HCT116 (cell line): ENCODE measurements around the gene NOC4L. TPM values are rescaled to one million over a fixed set of nuclear protein-coding genes. Genes with fewer than 3 reads are reported as not detected.

ENCODE experiments used
- ATAC-seq: fragments of 200-7000 bp; cut with Tn5 transposase; 2 replicates; pipeline ENCODE4 v1.9.1; 2020; ENCODE audit warnings: mild to moderate bottlenecking, moderate library complexity
- BruUV-seq: library from RNA; stranded (reverse); fragments of 400-500 nt; replicated peaks from 2 replicates; lab custom pipeline; 2021; lab: Mats Ljungman, UMichigan
- CTCF ChIA-PET: fragments of 300-600 bp; sonication (Branson Sonifier 250); formaldehyde crosslinking; loops from one replicate; lab custom pipeline; 2021; ENCODE audit warnings: antibody characterized with exemption; lab: Charles Lee
- POLR2A ChIA-PET: fragments of 300-600, 350-600 bp; sonication (Branson Sonifier 250); formaldehyde crosslinking; loops from one replicate; lab custom pipeline; 2021; ENCODE audit warnings: antibody characterized with exemption; lab: Charles Lee
- RAD21 ChIA-PET, 2 experiments: fragments of 300-600 bp; sonication (Branson Sonifier 250); formaldehyde crosslinking; loops; one replicate each; lab custom pipeline; 2023; ENCODE audit warnings: low total read pairs in 2 of 2; ENCODE audit not compliant: uncharacterized antibody in 2 of 2, unreplicated experiment in 2 of 2, low non-redundant PET in 1 of 2; lab: Charles Lee
- DNase-seq: peaks from one replicate; pipeline ENCODE4 v3.0.0-alpha.2; 2010; ENCODE audit warnings: low read depth, low spot score
- H2AFZ ChIP-seq: fragments of 200-600 bp; shearing (Covaris generic), sonication (generic); 2 replicates; pipeline ENCODE4 v1.6.1; 2017; ENCODE audit warnings: low read depth, mixed run types, mixed read lengths, antibody characterized with exemption, low read length; ENCODE audit not compliant: poor library complexity, severe bottlenecking
- H3K27ac ChIP-seq: 2 replicates; pipeline ENCODE4 v1.5.1; 2012; ENCODE audit warnings: low read depth, low read length
- H3K27me3 ChIP-seq: fragments of 200-600 bp; sonication (generic); 2 replicates; pipeline ENCODE4 v1.6.1; 2016; ENCODE audit warnings: mixed run types, low read length, mixed read lengths; ENCODE audit not compliant: insufficient read depth
- H3K36me3 ChIP-seq, 2 experiments: fragments of 200-500 bp in 1 of 2; fragments of 200-600 bp in 1 of 2; sonication (Bioruptor generic) in 1 of 2; sonication (generic) in 1 of 2; 2 replicates each; pipeline versions ENCODE4 v1.5.1 to v1.6.1; 2014 to 2016; ENCODE audit warnings: low read length in 2 of 2, inconsistent platforms in 1 of 2, mixed read lengths in 1 of 2, mixed run types in 1 of 2; ENCODE audit not compliant: insufficient read depth in 2 of 2, control insufficient read depth in 1 of 2
- H3K4me1 ChIP-seq, 2 experiments: fragments of 200-600 bp in 1 of 2; sonication (generic) in 1 of 2; 2 replicates each; pipeline versions ENCODE4 v1.5.1 to v1.6.1; 2012 to 2017; ENCODE audit warnings: low read length in 2 of 2, inconsistent platforms in 1 of 2, mild to moderate bottlenecking in 1 of 2, mixed read lengths in 1 of 2, mixed run types in 1 of 2, moderate library complexity in 1 of 2; ENCODE audit not compliant: insufficient read depth in 2 of 2, control insufficient read depth in 1 of 2
- H3K4me2 ChIP-seq: fragments of 200-600 bp; sonication (generic); 2 replicates; pipeline ENCODE4 v1.6.1; 2017; ENCODE audit warnings: mixed run types, low read length, mixed read lengths
- H3K4me3 ChIP-seq, 2 experiments: fragments of 200-600 bp in 1 of 2; sonication (generic) in 1 of 2; replicated peaks in 1 of 2; 2 replicates each; pipeline ENCODE4 v1.5.1; 2011 to 2016; ENCODE audit warnings: low read length in 2 of 2, control low read depth in 1 of 2, low read depth in 1 of 2, mild to moderate bottlenecking in 1 of 2, mixed read lengths in 1 of 2, mixed run types in 1 of 2
- H3K79me2 ChIP-seq: fragments of 200-600 bp; sonication (generic); 2 replicates; pipeline ENCODE4 v1.6.1; 2017; ENCODE audit warnings: mild to moderate bottlenecking, mixed run types, low read length, moderate library complexity, mixed read lengths; ENCODE audit not compliant: insufficient read depth
- H3K9ac ChIP-seq: fragments of 200-600 bp; sonication (generic); 2 replicates; pipeline ENCODE4 v1.6.1; 2016; ENCODE audit warnings: low read length, mixed read lengths
- H3K9me2 ChIP-seq: fragments of 200-600 bp; sonication (generic), shearing (Covaris generic); 2 replicates; pipeline ENCODE4 v1.6.1; 2017; ENCODE audit warnings: mixed run types, mild to moderate bottlenecking, moderate library complexity; ENCODE audit not compliant: insufficient read depth
- H3K9me3 ChIP-seq, 2 experiments: fragments of 200-500 bp in 1 of 2; fragments of 200-600 bp in 1 of 2; sonication (Bioruptor generic) in 1 of 2; sonication (generic) in 1 of 2; 2 replicates each; pipeline ENCODE4 v1.6.1; 2014 to 2017; ENCODE audit warnings: low read length in 2 of 2, mixed read lengths in 2 of 2, inconsistent platforms in 1 of 2, low read depth in 1 of 2, mild to moderate bottlenecking in 1 of 2, mixed run types in 1 of 2, moderate library complexity in 1 of 2; ENCODE audit not compliant: control insufficient read depth in 1 of 2, insufficient read depth in 1 of 2
- H4K20me1 ChIP-seq: fragments of 200-600 bp; sonication (generic), shearing (Covaris generic); 2 replicates; pipeline ENCODE4 v1.6.1; 2017; ENCODE audit warnings: mixed run types, mild to moderate bottlenecking, moderate library complexity; ENCODE audit not compliant: insufficient read depth
- EZH2 ChIP-seq: fragments of 200-600 bp; sonication (generic); IDR thresholded peaks from 2 replicates; pipeline ENCODE4 v1.6.1; 2017; ENCODE audit warnings: antibody characterized with exemption, mixed run types
- FOSL1 ChIP-seq: IDR thresholded peaks from 2 replicates; pipeline ENCODE4 v1.6.1; 2012; ENCODE audit warnings: low read depth
- JUND ChIP-seq: IDR thresholded peaks from 2 replicates; pipeline ENCODE4 v1.6.1; 2012
- MAX ChIP-seq: IDR thresholded peaks from 2 replicates; pipeline ENCODE4 v1.6.1; 2012
- POLR2AphosphoS5 ChIP-seq: IDR thresholded peaks from 2 replicates; pipeline ENCODE4 v1.6.1; 2011; ENCODE audit warnings: mild to moderate bottlenecking, low read depth, low read length, moderate library complexity
- SIN3A ChIP-seq: IDR thresholded peaks from 2 replicates; pipeline ENCODE4 v1.6.1; 2012; ENCODE audit warnings: low read depth
- SRF ChIP-seq: IDR thresholded peaks from 2 replicates; pipeline ENCODE4 v1.6.1; 2012; ENCODE audit warnings: low read depth
- TCF7L2 ChIP-seq: IDR thresholded peaks from 2 replicates; pipeline ENCODE4 v1.7.0; 2011; ENCODE audit warnings: borderline replicate concordance, inconsistent platforms; ENCODE audit not compliant: insufficient read depth, insufficient read length; ENCODE audit errors: extremely low read depth
- intact Hi-C: fragments of 100-400 bp; cut with micrococcal nuclease; formaldehyde crosslinking; loops from 2 replicates; pipeline ENCODE4 v1.10.0; 2022
- total RNA-seq: library from RNA; stranded (reverse); gene quantifications from one replicate; pipeline ENCODE4 v1.2.1, GENCODE V29; 2021; ENCODE audit not compliant: unreplicated experiment
- TF ChIP-seq, protein P1 (sequence below): IDR thresholded peaks from 2 replicates; pipeline ENCODE4 v1.6.1; 2011; ENCODE audit warnings: mild to moderate bottlenecking, low read length, moderate library complexity; ENCODE audit not compliant: insufficient replicate concordance; ENCODE audit errors: extremely low read depth

NOC4L gene
- total RNA-seq, 1 experiment from 2014 or later: 47.6 TPM

- TF ChIP-seq, protein P1, sequence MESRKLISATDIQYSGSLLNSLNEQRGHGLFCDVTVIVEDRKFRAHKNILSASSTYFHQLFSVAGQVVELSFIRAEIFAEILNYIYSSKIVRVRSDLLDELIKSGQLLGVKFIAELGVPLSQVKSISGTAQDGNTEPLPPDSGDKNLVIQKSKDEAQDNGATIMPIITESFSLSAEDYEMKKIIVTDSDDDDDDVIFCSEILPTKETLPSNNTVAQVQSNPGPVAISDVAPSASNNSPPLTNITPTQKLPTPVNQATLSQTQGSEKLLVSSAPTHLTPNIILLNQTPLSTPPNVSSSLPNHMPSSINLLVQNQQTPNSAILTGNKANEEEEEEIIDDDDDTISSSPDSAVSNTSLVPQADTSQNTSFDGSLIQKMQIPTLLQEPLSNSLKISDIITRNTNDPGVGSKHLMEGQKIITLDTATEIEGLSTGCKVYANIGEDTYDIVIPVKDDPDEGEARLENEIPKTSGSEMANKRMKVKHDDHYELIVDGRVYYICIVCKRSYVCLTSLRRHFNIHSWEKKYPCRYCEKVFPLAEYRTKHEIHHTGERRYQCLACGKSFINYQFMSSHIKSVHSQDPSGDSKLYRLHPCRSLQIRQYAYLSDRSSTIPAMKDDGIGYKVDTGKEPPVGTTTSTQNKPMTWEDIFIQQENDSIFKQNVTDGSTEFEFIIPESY: no peak
- TF ChIP-seq JUND (no peak), SIN3A (no peak)
These were observed 1.1 kb downstream of the NOC4L start (continued) for GRCh38 chr12:132145334-132145733.

- Histone ChIP-seq H3K36me3 (peaks cover 9 to 29% of the 10 kb centered on the region in 2 experiments; a peak in 3 of 4 replicates), H3K4me1 (peaks cover 12 to 18% of the 10 kb centered on the region in 2 experiments; a peak in 3 of 4 replicates), H3K27ac (no peak overlapping the region), H3K79me2 (peaks cover 64% of the 10 kb centered on the region), H3K27me3 (no peaks in the 10 kb centered on the region), H3K9ac (no peak overlapping the region), H4K20me1 (no peaks in the 10 kb centered on the region), H3K9me2 (no peaks in the 10 kb centered on the region), H3K9me3 (no peaks in the 10 kb centered on the region), H3K4me2 (no peak overlapping the region), H2AFZ (no peak overlapping the region), H3K4me3 (no peak overlapping the region)
- ATAC-seq (no peak), DNase-seq (no peak)
- intact Hi-C loops: no loop called here
- ChIA-PET RAD21 (no interaction called here), POLR2A (no interaction called here), CTCF (no interaction called here)
- no peak for TF ChIP-seq POLR2AphosphoS5
- no peak for TF ChIP-seq MAX
- no peak for TF ChIP-seq TCF7L2
- TF ChIP-seq JUND: no peak
- TF ChIP-seq EZH2: no peak
- TF ChIP-seq SRF: no peak
- no peak for TF ChIP-seq FOSL1
- BruUV-seq: no TSS peak
These were observed 1.8 kb downstream of the NOC4L start for GRCh38 chr12:132146098-132146497.
